PC-9 (cell line): ENCODE measurements around the gene MAPKBP1. TPM values are rescaled to one million over a fixed set of nuclear protein-coding genes. Genes with fewer than 3 reads are reported as not detected.
"Not testable (repeated sequence)": the region's sequence is repeated elsewhere in the genome, so short reads cannot be mapped to it uniquely, and the experiment has no call there.

Experiments
- Bru-seq: library from RNA; stranded (reverse); fragments of 400-500 nt; gene quantifications from one replicate; lab custom pipeline; 2021; lab: Mats Ljungman, UMichigan
- BruChase-seq, 2 experiments: library from RNA; stranded (reverse); fragments of 400-500 nt; gene quantifications; one replicate each; lab custom pipeline; 2021; lab: Mats Ljungman, UMichigan
- BruUV-seq: library from RNA; stranded (reverse); fragments of 400-500 nt; replicated peaks from 2 replicates; lab custom pipeline; 2021; lab: Mats Ljungman, UMichigan
- CTCF ChIA-PET: fragments of 300-600 bp; sonication (Branson Sonifier 250); formaldehyde crosslinking; loops from one replicate; lab custom pipeline; 2022; ENCODE audit warnings: antibody characterized with exemption; lab: Charles Lee
- POLR2A ChIA-PET: fragments of 300-600 bp; sonication (Branson Sonifier 250); formaldehyde crosslinking; loops from one replicate; lab custom pipeline; 2022; ENCODE audit warnings: antibody characterized with exemption; ENCODE audit not compliant: unreplicated experiment; lab: Charles Lee
- DNase-seq, 2 experiments: peaks; one replicate each; pipeline versions ENCODE4 v3.0.0 to v3.0.0-alpha.2; 2015 to 2022; ENCODE audit warnings: mixed read lengths in 1 of 2
- H2AFZ ChIP-seq: fragments of 200-600 bp; sonication (generic); 2 replicates; pipeline ENCODE4 v1.8.1; 2017; ENCODE audit warnings: antibody characterized with exemption
- H3F3A ChIP-seq: fragments of 200-600 bp; sonication (generic); 2 replicates; pipeline ENCODE4 v1.8.1; 2017; ENCODE audit warnings: antibody characterized with exemption, mild to moderate bottlenecking, low read depth; ENCODE audit not compliant: insufficient read depth
- H3K27ac ChIP-seq: fragments of 200-600 bp; sonication (generic); 2 replicates; pipeline ENCODE4 v1.6.1; 2016; ENCODE audit warnings: mixed run types
- H3K27me3 ChIP-seq: fragments of 200-600 bp; sonication (generic); 2 replicates; pipeline ENCODE4 v1.6.1; 2016; ENCODE audit warnings: low read depth, mixed run types; ENCODE audit not compliant: insufficient read depth
- H3K36me3 ChIP-seq: fragments of 200-600 bp; sonication (generic); 2 replicates; pipeline ENCODE4 v1.6.1; 2016; ENCODE audit warnings: low read depth, mixed run types
- H3K4me1 ChIP-seq: fragments of 200-600 bp; sonication (generic); replicated peaks from 2 replicates; pipeline ENCODE4 v1.6.1; 2016; ENCODE audit warnings: mixed run types; ENCODE audit not compliant: insufficient read depth
- H3K4me2 ChIP-seq: fragments of 200-600 bp; sonication (generic); 2 replicates; pipeline ENCODE4 v1.6.1; 2017; ENCODE audit warnings: mixed run types
- H3K4me3 ChIP-seq: fragments of 200-600 bp; sonication (generic); 2 replicates; pipeline ENCODE4 v1.6.1; 2016; ENCODE audit warnings: mixed run types
- H3K79me2 ChIP-seq: fragments of 200-600 bp; sonication (generic); 2 replicates; pipeline ENCODE4 v1.6.1; 2017; ENCODE audit warnings: low read depth, mixed run types
- H3K9me2 ChIP-seq: fragments of 200-600 bp; sonication (generic); 2 replicates; pipeline ENCODE4 v1.8.1; 2017; ENCODE audit warnings: mild to moderate bottlenecking; ENCODE audit not compliant: insufficient read depth
- H3K9me3 ChIP-seq: fragments of 200-600 bp; sonication (generic); 2 replicates; pipeline ENCODE4 v1.8.1; 2016; ENCODE audit warnings: low read depth; ENCODE audit not compliant: insufficient read depth
- H4K20me1 ChIP-seq: fragments of 200-600 bp; sonication (generic); 2 replicates; pipeline ENCODE4 v1.8.1; 2017; ENCODE audit not compliant: insufficient read depth
- CTCF ChIP-seq: fragments of 200-600 bp; sonication (generic); conservative IDR thresholded peaks from 2 replicates; pipeline ENCODE4 v1.6.1; 2017; ENCODE audit warnings: mixed run types, antibody characterized with exemption, mild to moderate bottlenecking, moderate library complexity
- EZH2 ChIP-seq: fragments of 200-600 bp; sonication (generic); IDR thresholded peaks from 2 replicates; pipeline ENCODE4 v1.8.0; 2017; ENCODE audit warnings: antibody characterized with exemption, low read depth
- intact Hi-C: fragments of 100-400 bp; cut with micrococcal nuclease; formaldehyde crosslinking; loops from one replicate; pipeline ENCODE4 v1.10.0; 2022; ENCODE audit not compliant: unreplicated experiment
- long read RNA-seq: library from polyadenylated mRNA; stranded (forward); transcript quantifications from one replicate; pipeline ENCODE4 v2.0.0, GENCODE V29; 2022
- total RNA-seq: library from RNA; stranded (reverse); gene quantifications from 2 replicates; pipeline ENCODE4 v1.2.3, GENCODE V29; 2021

MAPKBP1 gene
- total RNA-seq (17.6 and 22.9 TPM in 2 replicates), Bru-seq, nascent RNA (percentile 62 among the genes with signal in this experiment), BruChase-seq, experiment 1, labeled RNA remaining after a 2-hour chase (percentile 68 among the genes with signal in this experiment), BruChase-seq, experiment 2, labeled RNA remaining after a 6-hour chase (percentile 76 among the genes with signal in this experiment)
- long read RNA-seq, partial matches to known transcripts, result 6 of 9 reads
- long read RNA-seq, other reads (novel, unspliced or antisense), result 3 of 9 reads

DNA sequence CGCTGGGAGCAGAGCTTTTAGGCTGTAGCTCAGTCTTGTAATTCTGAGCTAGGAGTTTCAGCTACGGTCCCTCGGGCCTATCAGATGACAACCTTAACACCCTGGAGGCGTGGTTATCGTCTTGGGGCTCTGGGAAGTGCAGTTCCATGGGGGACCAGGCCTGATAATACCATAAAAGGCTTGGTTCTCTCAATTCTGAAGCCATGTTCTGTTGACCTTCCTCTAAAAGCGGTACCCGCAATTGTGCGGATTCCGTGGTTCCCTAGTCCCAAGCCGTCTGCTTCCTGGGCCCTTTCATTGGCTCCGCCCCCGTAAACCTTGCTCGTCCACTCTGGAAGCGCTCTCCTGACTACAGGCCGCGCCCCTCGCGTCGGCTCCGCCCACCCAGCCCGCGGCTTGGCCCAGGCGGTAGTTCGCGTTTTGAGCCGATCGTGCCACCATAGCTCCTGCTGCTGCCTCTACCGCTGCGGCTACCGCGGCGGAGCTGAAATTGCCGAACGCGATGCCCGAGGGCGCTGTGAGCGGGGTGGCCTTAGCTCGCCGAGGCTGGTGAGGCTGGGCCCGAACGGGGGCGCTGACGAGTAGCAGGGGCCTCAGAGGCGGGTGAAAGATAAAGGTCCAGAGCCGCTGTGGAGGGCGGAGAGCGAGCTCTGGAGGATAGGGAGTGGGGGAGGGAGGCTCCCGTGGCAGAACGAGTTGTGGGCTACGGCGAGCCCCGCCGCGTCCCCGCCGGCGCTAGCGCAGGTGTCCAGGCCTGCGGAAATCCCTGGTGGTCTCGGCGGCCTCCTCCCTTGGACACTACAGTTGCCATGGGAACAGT lies at the start of gene MAPKBP1:
TSS of gene MAPKBP1 (plus strand) at position 423 of the 820 bp plus-strand sequence. CDS start 792 bp downstream, outside the sequence.
- peak; percentile 86 to 98 for DNase-seq
- CTCF ChIA-PET, result interaction anchor here (0.6 to 2.5 kb wide), 12 partner anchors 17 to 362 kb away, joined by 3 to 21 read pairs (median 4); partner anchors contain the start of genes EHD4 and JMJD7
- H3K4me3 ChIP-seq, result peak within 1 kb of the TSS; percentile 80
- intact Hi-C loops, result loop anchor here (1.0 to 5.0 kb wide), 5 partner anchors 32 to 358 kb away; partner anchors contain the start of gene EHD4
- peaks cover 19% of the 10 kb centered on the region; the same call in 1 of the 2 replicates for H3K79me2 ChIP-seq
- POLR2A ChIA-PET, result interaction anchor here (0.5 to 1.2 kb wide), 10 partner anchors 17 to 349 kb away, joined by 3 to 10 read pairs (median 6); partner anchors contain the start of gene PLA2G4B
- peaks cover 23% of the 10 kb centered on the region; the same call in 1 of the 2 replicates for H3F3A ChIP-seq
- peak within 1 kb of the TSS; percentile 64 for H3K27ac ChIP-seq
- peak within 1 kb of the TSS; percentile 80 for H2AFZ ChIP-seq
- H3K9me3 ChIP-seq, result no peaks in the 10 kb centered on the region
- TF ChIP-seq CTCF, result peak; percentile 63
- TF ChIP-seq EZH2, result no peak
- no TSS peak for BruUV-seq
- H3K27me3 ChIP-seq, result no peaks in the 10 kb centered on the region
- no peaks in the 10 kb centered on the region for H3K36me3 ChIP-seq
- H3K4me1 ChIP-seq, result peaks cover 24% of the 10 kb centered on the region
- peak within 1 kb of the TSS; percentile 94 for H3K4me2 ChIP-seq
- H4K20me1 ChIP-seq, result peaks cover 4% of the 10 kb centered on the region; the same call in 1 of the 2 replicates
- no peaks in the 10 kb centered on the region for H3K9me2 ChIP-seq

DNA sequence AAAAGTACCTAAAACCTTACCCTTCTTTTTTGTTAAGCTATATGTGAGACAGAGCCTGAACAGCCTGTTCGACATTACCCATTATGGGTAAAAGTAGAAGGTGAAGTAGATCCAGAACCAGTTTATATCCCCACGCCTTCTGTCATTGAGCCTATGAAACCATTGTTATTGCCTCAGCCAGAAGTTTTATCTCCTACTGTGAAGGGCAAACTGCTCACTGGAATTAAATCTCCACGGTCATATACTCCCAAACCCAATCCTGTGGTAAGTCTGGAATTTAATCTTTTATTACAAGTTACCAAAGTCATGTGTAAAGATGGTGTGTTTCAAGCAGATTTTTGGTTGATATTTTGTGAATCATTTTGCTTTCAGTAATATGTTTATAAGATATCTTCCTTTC lies 47.1 kb upstream of the MAPKBP1 start:
- TF ChIP-seq EZH2, result no peak
- TF ChIP-seq CTCF, result no peak
- Histone ChIP-seq H3K36me3 (no peaks in the 10 kb centered on the region), H3K4me1 (no peaks in the 10 kb centered on the region), H3K9me2 (no peaks in the 10 kb centered on the region), H3F3A (0 out of 2 replicates have a peak, but pooled peaks cover 4% of the 10 kb centered on the region), H3K27me3 (no peaks in the 10 kb centered on the region), H3K4me2 (no peak overlapping the region), H3K4me3 (no peak overlapping the region), H3K27ac (no peak overlapping the region), H4K20me1 (no peaks in the 10 kb centered on the region; the same call in 1 of the 2 replicates), H2AFZ (no peak overlapping the region), H3K9me3 (no peaks in the 10 kb centered on the region), H3K79me2 (no peaks in the 10 kb centered on the region)
- intact Hi-C loops, result no loop called here
- DNase-seq, result no peak
- BruUV-seq, result no TSS peak
- CTCF ChIA-PET, result no interaction called here
- POLR2A ChIA-PET, result no interaction called here

GRCh38 chr15:41728061-41728460 lies 46.2 kb upstream of the MAPKBP1 start:
- H3K4me1 ChIP-seq, H3K27ac ChIP-seq, H3K9me3 ChIP-seq, H3K36me3 ChIP-seq, BruUV-seq, CTCF ChIA-PET, H3K79me2 ChIP-seq, H3K4me3 ChIP-seq, intact Hi-C loops, POLR2A ChIA-PET, H4K20me1 ChIP-seq, H3F3A ChIP-seq, H2AFZ ChIP-seq, H3K4me2 ChIP-seq, H3K9me2 ChIP-seq, H3K27me3 ChIP-seq, DNase-seq: not testable (repeated sequence)
